GM21360 (cell line): Measurements from ENCODE around the gene TTC33.
"Not testable (repeated sequence)": the region's sequence is repeated elsewhere in the genome, so short reads cannot be mapped to it uniquely, and the experiment has no call there.

Experiments
- ATAC-seq: cut with Tn5 transposase; IDR thresholded peaks from one replicate; pipeline ENCODE4 v1.9.1; 2021; ENCODE audit warnings: mild to moderate bottlenecking, moderate library complexity; ENCODE audit not compliant: unreplicated experiment

Gene TTC33

GRCh38 chr5:40577718-40578117, 178.0 kb downstream of the TTC33 start:
- no peak for ATAC-seq

DNA sequence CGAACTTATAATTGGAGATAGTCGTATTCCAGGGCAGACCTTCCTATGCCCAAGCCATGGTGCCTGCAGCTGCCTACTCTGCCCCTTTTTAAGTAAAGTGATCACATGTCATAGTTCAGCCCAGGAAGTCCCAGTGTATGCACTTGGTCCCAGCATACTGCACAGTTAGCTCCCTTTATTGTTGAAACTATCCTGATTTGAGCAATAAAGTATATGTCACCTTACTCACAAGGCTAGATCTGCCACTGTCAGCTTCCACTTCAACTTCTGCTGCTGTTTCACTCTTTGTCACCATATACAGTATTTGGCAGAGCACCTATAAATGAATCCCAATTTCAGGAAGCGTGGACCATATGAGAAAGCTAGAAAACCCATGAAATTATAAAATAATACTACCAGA, 179.8 kb downstream of the TTC33 start:
- ATAC-seq = no peak

DNA sequence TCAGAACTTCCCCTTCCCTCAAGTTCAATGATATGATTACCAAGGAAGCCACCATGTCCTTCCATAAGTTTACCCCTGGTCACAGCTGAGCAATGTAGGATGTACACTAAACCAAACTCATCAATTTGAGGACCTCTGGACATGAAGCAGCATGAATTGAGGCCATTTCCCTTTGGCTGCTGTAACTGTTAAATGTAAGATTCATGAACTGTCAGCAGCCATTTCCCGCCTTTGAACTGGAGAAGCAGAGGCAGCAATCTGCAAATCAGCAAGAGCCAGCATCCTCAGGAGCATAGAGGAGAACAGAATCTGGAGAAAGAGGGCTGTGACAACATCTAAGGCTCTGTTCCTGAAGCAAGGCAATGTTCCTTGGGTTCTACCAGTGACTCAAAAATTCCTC, 180.3 kb downstream of the TTC33 start:
- ATAC-seq = no peak

- ATAC-seq = no peak
Measured at GRCh38 chr5:40572937-40573336, 182.8 kb downstream of the TTC33 start.

GRCh38 chr5:40572391-40572790, 183.4 kb downstream of the TTC33 start:
- no peak for ATAC-seq

GRCh38 chr5:40571729-40572128, 184.0 kb downstream of the TTC33 start:
- no peak for ATAC-seq

- peak; percentile 89 for ATAC-seq
Measured at GRCh38 chr5:40570408-40571129, 185.2 kb downstream of the TTC33 start.

- no peak for ATAC-seq
Measured at GRCh38 chr5:40569546-40570270, 186.1 kb downstream of the TTC33 start.

GRCh38 chr5:40568548-40568947, 187.2 kb downstream of the TTC33 start:
- ATAC-seq = no peak

DNA sequence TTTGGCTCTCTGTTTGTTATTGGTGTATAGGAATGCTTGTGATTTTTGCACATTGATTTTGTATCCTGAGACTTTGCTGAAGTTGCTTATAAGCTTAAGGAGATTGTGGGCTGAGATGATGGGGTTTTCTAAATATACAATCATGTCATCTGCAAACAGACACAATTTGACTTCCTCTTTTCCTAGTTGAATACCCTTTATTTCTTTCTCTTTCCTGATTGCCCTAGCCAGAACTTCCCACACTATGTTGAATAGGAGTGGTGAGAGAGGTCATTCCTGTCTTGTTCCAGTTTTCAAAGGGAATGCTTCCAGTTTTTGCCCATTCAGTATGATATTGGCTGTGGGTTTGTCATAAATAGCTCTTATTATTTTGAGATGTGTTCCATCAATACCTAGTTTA, 192.6 kb downstream of the TTC33 start:
- not testable (repeated sequence) for ATAC-seq

GRCh38 chr5:40560474-40561110, 195.2 kb downstream of the TTC33 start:
- no peak for ATAC-seq

- no peak for ATAC-seq
Measured at GRCh38 chr5:40559306-40559705, 196.5 kb downstream of the TTC33 start.

DNA sequence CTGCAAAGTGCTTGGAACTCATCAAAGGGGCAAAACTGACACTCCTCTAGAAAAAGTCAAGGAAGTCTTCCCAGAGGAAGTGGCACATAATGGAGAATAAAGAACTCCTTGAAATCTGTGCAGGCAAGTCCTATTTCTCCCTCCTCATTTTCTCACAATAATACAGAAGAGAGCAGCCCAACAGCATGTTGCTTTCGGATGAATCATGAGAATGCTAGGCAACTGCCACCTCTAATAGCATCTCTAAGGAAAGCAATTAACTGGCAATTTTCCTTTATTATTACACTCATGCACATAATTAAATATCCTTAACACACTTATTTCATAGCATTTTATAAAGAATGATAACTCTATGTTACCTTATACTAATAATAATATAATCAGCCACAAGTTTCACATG, 198.3 kb downstream of the TTC33 start:
- no peak for ATAC-seq

DNA sequence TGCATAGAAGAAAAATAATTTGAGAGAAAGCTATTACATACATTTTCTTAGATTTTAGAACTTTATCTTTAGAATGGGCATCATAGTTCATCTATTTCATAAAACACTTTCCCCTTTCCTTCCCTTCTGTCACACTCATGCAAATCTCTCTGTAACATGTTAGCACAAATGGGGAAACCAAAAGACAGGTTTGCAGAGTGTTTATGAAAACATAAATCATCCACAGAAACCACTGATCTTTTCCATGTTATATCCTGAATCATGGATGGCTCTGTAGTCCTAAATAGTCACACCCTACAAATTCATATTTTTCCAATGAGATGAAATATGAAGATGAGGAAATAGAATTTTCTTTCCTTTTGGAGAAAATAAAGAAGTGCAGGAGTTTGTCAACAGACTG, 198.9 kb downstream of the TTC33 start:
- no peak for ATAC-seq

DNA sequence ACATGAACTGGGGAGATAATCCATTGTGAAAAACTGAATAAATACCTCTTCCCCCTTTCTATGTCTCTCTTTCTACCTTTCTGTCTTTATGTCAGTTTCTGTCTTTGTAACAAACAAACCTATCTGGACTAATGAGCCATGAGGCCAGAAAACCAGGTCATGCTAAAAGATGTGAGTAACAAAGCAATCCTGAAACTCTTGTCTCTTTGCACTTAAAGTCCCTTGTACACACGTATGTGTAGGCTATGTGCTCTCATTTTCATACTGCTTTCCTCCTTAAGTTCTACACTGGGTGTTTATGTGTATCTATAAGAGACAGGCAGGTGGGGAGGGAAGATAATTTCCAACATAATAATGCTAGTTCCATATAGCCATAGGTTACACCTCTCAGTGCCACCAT, 199.9 kb downstream of the TTC33 start:
- ATAC-seq = no peak

DNA sequence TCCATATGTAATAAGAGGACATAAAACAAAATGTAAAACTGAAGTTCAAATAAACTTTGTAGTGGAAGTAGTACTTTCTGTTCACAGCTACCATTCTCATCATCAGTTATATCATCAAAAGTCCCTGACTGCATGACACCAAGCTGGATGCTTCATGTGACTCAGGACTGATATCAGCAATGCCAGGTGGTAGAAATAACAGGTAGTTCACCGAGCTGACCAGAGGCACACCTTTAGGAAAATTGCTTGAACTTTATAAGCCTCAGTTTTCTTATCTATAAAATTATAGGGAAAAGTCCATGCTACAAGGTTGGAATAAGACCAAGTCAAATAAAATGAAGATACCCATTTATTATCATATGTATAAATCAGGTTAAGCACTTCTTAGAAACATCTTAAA, 200.9 kb downstream of the TTC33 start:
- ATAC-seq = no peak

GRCh38 chr5:40554054-40554453, 201.7 kb downstream of the TTC33 start:
- ATAC-seq = no peak

DNA sequence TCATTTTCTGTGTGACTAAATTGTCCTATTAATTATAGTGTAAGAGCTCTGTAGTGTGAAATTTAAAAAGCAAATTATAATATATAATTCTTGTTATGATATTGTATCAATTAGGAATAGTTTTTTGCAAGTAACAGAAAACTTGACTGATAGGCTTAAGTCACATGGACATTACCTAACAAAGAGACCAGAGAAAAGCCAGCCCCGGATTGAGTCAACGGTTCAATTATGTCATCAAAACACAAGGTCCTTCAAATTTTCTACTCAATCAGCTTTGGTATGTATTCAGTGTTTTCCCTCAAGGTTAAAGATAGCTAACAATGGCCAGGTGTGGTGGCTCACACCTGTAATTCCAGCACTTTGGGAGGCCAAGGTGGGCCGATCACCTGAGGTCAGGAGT, 202.8 kb downstream of the TTC33 start:
- no peak for ATAC-seq

GRCh38 chr5:40551496-40552491, 204.0 kb downstream of the TTC33 start:
- ATAC-seq = no peak

DNA sequence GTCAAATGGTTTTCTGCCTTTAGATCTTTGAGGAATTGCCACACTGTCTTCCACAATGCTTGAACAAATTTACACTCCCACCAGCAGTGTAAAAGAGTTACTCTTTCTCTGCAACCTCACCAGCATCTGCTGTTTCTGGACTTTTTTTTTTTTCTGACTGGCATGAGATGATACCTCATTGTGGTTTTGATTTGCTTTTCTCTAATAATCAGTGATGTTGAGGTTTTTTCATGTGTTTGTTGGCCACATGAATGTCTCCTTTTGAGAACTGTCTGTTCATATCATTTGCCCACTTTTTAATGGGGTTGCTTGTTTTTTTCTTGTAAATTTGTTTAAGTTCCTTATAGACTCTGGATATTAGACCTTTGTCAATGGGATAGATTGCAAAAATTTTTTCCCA, 205.3 kb downstream of the TTC33 start:
- no peak for ATAC-seq

DNA sequence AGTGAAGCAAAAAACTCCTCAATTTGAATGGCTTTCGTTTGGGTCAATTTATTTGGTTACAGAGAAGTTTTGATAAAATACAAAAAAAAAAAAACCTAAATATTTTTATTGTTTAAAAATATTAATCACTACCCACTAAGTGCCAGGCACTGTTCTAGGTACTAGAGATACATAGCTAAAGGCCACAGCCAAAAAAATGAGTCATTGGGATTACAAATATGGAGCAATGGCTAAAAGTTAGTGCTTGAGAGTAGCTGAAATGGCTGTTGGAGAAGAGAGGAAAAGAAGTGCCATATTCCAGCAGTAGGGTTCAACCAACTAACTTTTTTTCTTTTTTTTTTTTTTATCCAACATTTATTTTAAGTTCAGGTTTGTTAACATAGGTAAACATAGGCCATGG, 206.1 kb downstream of the TTC33 start:
- no peak for ATAC-seq
